ENCODE measurements around the gene DCN. TPM values are rescaled to one million over a fixed set of nuclear protein-coding genes. Genes with fewer than 3 reads are reported as not detected.

DCN gene
- total RNA-seq, 1 donor from 2014 or later, result 1,553 TPM

DNA sequence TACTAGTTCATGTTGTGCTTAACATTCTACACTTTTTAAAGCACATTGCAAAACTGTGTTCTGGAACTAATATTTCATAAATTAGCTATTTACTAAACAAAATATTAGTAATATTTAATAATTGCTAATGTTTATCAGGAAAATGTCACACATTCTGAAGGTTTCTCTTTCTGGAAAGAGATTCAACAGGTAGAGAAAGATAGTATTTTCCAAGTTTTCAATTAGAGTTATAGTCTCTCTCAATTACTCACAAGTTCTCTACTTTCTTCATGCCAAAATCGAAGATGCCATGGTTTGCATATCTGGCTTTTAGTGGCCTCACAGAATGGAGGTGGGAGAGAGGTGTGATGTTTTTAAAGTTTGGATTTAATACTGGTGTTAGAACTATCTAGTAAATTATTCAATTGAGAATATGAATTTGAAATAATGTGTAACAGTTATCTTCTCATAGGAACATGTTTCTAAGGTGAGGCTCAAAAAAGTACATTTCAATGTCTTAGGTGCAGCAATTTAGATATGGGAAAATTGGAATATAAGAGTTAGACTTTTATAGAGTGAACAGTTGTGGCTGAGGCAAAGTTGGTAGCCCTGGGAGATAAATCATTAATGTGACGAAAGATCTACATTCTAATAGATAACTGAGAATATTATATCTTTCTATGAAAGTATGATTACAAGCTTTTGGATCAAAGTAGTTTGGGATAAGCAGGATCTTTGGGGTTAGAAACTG lies 72.9 kb downstream of the DCN start:
- DNase-seq (ENCODE audit: extremely low spot score in 2 of 2), result no peak
- H3K4me1 ChIP-seq, result peaks cover 9% of the 10 kb centered on the region
- no peaks in the 10 kb centered on the region for H3K36me3 ChIP-seq
- H3K9me3 ChIP-seq, result no peaks in the 10 kb centered on the region
- no peaks in the 10 kb centered on the region for H3K27me3 ChIP-seq
- peak overlapping the region; percentile 73 for H3K27ac ChIP-seq
- peak overlapping the region in 1 of 2 donors; percentile 34 for H3K4me3 ChIP-seq
- TF ChIP-seq, protein P1, sequence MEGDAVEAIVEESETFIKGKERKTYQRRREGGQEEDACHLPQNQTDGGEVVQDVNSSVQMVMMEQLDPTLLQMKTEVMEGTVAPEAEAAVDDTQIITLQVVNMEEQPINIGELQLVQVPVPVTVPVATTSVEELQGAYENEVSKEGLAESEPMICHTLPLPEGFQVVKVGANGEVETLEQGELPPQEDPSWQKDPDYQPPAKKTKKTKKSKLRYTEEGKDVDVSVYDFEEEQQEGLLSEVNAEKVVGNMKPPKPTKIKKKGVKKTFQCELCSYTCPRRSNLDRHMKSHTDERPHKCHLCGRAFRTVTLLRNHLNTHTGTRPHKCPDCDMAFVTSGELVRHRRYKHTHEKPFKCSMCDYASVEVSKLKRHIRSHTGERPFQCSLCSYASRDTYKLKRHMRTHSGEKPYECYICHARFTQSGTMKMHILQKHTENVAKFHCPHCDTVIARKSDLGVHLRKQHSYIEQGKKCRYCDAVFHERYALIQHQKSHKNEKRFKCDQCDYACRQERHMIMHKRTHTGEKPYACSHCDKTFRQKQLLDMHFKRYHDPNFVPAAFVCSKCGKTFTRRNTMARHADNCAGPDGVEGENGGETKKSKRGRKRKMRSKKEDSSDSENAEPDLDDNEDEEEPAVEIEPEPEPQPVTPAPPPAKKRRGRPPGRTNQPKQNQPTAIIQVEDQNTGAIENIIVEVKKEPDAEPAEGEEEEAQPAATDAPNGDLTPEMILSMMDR (IDR thresholded peaks at IDR 0.05), result no peak
- TF ChIP-seq POLR2A (IDR thresholded peaks at IDR 0.05) (no peak), POLR2AphosphoS5 (IDR thresholded peaks at IDR 0.05; ENCODE audit: insufficient read depth in 1 of 2, low read depth in 1 of 2) (no peak)
- intact Hi-C loops (cut with DNase I), result no loop called here

DNA sequence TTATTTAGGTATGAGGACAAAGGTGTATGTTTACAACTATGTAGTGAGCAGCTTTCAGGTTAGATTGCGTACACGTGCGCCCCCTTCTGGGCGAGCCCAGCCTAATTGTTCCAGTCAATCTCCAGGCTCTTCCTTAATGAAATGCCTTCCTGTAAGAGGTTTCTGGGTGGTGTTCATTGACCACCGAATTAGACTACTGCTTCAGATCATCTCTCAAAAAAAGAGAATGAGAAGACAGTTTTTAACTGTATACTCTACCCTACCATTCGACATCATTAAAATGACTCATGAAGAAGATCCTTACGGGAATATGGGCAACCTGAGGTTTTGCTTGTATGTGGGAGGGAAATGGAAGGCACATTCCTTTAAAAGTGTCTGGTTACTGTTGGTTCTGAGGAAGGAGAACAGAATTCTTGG lies 73.5 kb downstream of the DCN start:
- intact Hi-C loops (cut with DNase I), result no loop called here
- TF ChIP-seq, protein P1 (IDR thresholded peaks at IDR 0.05), result peak in 1 of 3 experiments; percentile 54
- TF ChIP-seq POLR2AphosphoS5 (IDR thresholded peaks at IDR 0.05; ENCODE audit: insufficient read depth in 1 of 2, low read depth in 1 of 2), result no peak
- no peak for TF ChIP-seq POLR2A (IDR thresholded peaks at IDR 0.05)
- no peaks in the 10 kb centered on the region for H3K27me3 ChIP-seq
- H3K36me3 ChIP-seq, result no peaks in the 10 kb centered on the region
- peak overlapping the region; percentile 73 for H3K27ac ChIP-seq
- H3K4me3 ChIP-seq, result peak overlapping the region in 1 of 2 donors; percentile 34
- no peak for DNase-seq (ENCODE audit: extremely low spot score in 2 of 2)
- no peaks in the 10 kb centered on the region for H3K9me3 ChIP-seq
- peaks cover 9% of the 10 kb centered on the region for H3K4me1 ChIP-seq

DNA sequence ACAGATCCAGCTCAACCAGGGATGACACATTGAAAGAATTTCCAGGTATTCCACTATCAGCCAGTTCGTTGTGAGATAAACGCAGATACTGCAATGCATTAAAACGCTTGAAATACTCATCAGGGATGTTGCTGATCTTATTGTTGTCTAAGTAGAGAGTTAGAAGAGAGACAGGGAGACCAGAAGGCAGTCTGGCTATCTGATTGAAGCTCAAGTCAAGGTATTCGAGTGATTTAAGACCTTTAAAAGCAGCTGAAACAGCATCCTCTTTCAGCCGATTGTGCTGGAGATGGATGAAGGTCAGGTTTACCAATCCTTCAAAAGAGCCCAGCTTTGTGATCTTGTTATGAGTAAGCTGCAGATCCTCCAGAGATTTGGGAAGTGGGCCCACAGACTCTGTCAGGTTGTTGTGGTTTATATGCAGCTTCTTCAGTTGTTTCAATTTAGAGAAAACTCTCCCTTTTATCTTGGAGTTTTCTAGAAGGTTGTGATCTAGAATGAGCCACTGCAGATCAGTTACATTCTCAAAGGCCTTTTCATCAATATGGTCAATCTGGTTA lies 74.3 kb downstream of the DCN start:
- TF ChIP-seq, protein P1 (IDR thresholded peaks at IDR 0.05), result no peak
- TF ChIP-seq POLR2A (IDR thresholded peaks at IDR 0.05) (no peak), POLR2AphosphoS5 (IDR thresholded peaks at IDR 0.05; ENCODE audit: insufficient read depth in 1 of 2, low read depth in 1 of 2) (no peak)
- no peak overlapping the region for H3K4me3 ChIP-seq
- intact Hi-C loops (cut with DNase I), result no loop called here
- H3K27ac ChIP-seq, result peak overlapping the region; percentile 73
- no peaks in the 10 kb centered on the region for H3K9me3 ChIP-seq
- DNase-seq (ENCODE audit: extremely low spot score in 2 of 2), result no peak
- no peaks in the 10 kb centered on the region for H3K36me3 ChIP-seq
- no peaks in the 10 kb centered on the region for H3K27me3 ChIP-seq
- peaks cover 9% of the 10 kb centered on the region for H3K4me1 ChIP-seq

DNA sequence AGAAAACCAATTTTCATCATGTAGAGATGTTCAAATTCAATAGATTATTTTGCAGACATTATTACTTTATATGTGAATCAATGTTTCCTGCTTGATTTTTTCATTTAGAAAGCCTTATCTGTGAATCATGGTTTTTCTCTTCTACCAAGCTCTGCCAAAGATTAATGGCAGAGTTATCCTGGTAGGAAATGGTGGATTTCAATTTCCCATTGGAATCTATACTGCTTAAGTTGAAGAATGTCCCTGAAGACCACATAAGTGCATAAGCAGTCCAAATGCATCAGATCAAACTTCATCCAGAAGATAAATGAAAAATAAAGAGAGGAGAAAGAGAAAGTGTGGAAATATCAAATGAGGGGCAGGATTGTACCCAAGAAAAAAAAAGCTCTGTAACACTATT lies 76.3 kb downstream of the DCN start:
- TF ChIP-seq POLR2A (IDR thresholded peaks at IDR 0.05), result no peak
- TF ChIP-seq, protein P1 (IDR thresholded peaks at IDR 0.05), result no peak
- no peak for TF ChIP-seq POLR2AphosphoS5 (IDR thresholded peaks at IDR 0.05; ENCODE audit: insufficient read depth in 1 of 2, low read depth in 1 of 2)

DNA sequence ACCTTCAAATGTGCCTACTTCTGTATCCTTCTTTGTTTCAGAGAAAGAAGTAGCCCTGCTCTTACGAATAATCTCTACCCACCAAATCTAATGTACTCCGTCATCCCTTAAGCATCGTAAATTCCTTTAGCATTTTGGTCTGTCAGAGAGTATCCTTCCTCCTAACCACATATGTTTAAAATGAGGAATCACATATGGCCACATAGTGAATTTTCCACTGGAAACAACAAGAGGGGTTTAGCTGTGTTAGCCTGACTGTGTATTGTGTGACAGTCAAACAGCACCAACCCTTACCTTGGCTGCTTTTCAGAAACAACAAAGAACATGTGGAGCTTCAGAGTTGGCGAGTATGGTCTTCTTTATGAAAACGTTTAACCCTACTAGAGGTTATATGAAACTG lies 76.8 kb downstream of the DCN start:
- intact Hi-C loops (cut with DNase I), result no loop called here
- Histone ChIP-seq H3K36me3 (no peaks in the 10 kb centered on the region), H3K27me3 (no peaks in the 10 kb centered on the region), H3K4me1 (no peaks in the 10 kb centered on the region), H3K4me3 (peak overlapping the region in 1 of 2 donors; percentile 6), H3K9me3 (no peaks in the 10 kb centered on the region), H3K27ac (peak overlapping the region; percentile 36)
- no peak for TF ChIP-seq POLR2A (IDR thresholded peaks at IDR 0.05)
- no peak for TF ChIP-seq POLR2AphosphoS5 (IDR thresholded peaks at IDR 0.05; ENCODE audit: insufficient read depth in 1 of 2, low read depth in 1 of 2)
- TF ChIP-seq, protein P1 (IDR thresholded peaks at IDR 0.05), result no peak
- no peak for DNase-seq (ENCODE audit: extremely low spot score in 2 of 2)

More for the DNA sequence above, 76.3 kb downstream of the DCN start:
- Histone ChIP-seq H3K36me3 (no peaks in the 10 kb centered on the region), H3K4me1 (peaks cover 3% of the 10 kb centered on the region), H3K27ac (peak overlapping the region; percentile 18), H3K9me3 (no peaks in the 10 kb centered on the region), H3K27me3 (no peaks in the 10 kb centered on the region), H3K4me3 (no peak overlapping the region)
- DNase-seq (ENCODE audit: extremely low spot score in 2 of 2), result no peak
- intact Hi-C loops (cut with DNase I), result no loop called here

Measured in vagina (tissue), 2 donors.